ENCODE data around the gene FAM111A. TPM values are rescaled to one million over a fixed set of nuclear protein-coding genes. Genes with fewer than 3 reads are reported as not detected.
A peak's percentile ranks its signal among the peaks of the same experiment; 100 is the strongest.

The FAM111A gene
- total and polyA plus RNA-seq, 12 donors: 13.5 to 92.5 (median 31.4) TPM

DNA sequence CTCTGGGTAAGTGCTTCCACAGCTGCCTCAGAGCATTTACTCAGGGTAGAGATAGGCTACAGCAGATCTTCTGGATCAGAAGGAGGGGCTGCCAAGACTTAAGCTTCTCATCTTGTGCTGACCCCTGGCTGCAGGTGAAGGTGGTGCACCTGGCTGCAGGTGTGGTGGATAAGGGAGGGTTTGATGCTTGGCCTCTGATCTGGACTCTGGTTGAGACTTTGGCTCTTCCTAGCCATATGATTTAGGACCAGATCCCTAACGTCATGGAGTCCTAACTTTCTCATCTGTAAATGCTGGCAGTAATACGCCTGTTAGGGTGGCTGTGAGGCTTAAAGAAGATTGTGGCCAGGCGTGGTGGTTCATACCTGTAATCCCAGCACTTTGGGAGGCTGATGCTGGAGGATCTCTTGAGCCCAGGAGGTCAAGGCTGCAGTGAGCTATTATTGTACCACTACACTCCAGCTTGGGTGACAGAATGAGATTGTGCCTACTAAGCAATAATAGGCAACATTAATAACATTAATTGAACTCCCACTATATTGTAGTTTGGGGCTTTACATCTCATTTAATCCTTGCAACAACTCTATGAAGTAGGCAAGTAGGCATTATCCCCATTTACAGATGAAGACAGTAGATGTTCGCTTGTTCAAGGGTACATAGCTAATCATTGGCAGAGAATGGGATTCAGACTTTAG is 39.9 kb downstream of the FAM111A start:
- Histone ChIP-seq H3K4me1 (replicated peaks in 1 of 2) (no peaks in the 10 kb centered on the region), H3K27ac (peak overlapping the region in 1 of 5 donors; percentile 24), H3K36me3 (replicated peaks in 1 of 2) (peaks cover 0 to 5% of the 10 kb centered on the region in 2 donors), H3K27me3 (no peaks in the 10 kb centered on the region), H3K4me3 (no peak overlapping the region), H3K9me3 (replicated peaks in 1 of 3) (no peaks in the 10 kb centered on the region)
- TF ChIP-seq POLR2A (IDR thresholded peaks at IDR 0.05): no peak
- TF ChIP-seq, protein P1, sequence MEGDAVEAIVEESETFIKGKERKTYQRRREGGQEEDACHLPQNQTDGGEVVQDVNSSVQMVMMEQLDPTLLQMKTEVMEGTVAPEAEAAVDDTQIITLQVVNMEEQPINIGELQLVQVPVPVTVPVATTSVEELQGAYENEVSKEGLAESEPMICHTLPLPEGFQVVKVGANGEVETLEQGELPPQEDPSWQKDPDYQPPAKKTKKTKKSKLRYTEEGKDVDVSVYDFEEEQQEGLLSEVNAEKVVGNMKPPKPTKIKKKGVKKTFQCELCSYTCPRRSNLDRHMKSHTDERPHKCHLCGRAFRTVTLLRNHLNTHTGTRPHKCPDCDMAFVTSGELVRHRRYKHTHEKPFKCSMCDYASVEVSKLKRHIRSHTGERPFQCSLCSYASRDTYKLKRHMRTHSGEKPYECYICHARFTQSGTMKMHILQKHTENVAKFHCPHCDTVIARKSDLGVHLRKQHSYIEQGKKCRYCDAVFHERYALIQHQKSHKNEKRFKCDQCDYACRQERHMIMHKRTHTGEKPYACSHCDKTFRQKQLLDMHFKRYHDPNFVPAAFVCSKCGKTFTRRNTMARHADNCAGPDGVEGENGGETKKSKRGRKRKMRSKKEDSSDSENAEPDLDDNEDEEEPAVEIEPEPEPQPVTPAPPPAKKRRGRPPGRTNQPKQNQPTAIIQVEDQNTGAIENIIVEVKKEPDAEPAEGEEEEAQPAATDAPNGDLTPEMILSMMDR (IDR thresholded peaks at IDR 0.05): peak in 1 of 6 experiments; percentile 14
- 79 to 93% (median 90%) methylated on average over 3 to 4 of the region's 4 CpGs for WGBS, 4 donors
- DNase-seq: no peak
- intact Hi-C loops (cut with DNase I): loop anchor here in 1 of 2 donors (10.0 kb wide), 1 partner anchor 102 kb away; no protein-coding TSS in a partner anchor

DNA sequence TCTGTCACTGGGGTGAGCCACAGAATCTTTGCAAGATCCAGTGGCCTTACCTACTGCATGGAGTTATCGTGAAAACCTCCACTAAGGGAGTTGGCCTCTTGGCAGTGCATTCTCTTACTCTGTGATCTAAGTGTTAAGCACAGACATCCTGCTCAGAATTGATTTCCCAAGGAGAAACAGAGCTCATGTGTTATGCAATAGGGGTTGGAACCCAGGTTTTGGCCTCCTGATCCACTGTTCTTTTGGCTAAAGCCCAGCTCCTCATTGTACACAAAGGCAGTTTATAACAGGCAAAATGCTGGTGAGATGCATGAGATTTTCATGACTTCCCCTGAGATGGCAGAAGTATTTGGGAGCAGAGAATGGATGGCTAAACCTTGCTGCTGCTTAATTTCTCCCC is 41.1 kb downstream of the FAM111A start:
- peaks cover 0 to 10% of the 10 kb centered on the region in 2 donors for H3K4me1 ChIP-seq (replicated peaks in 1 of 2)
- TF ChIP-seq POLR2A (IDR thresholded peaks at IDR 0.05): no peak
- TF ChIP-seq, protein P1 (IDR thresholded peaks at IDR 0.05): no peak
- H3K9me3 ChIP-seq (replicated peaks in 1 of 3): no peaks in the 10 kb centered on the region
- 63 to 86% (median 70%) methylated on average over 1 of the region's 1 CpG for WGBS, 4 donors
- no peak overlapping the region for H3K4me3 ChIP-seq
- H3K36me3 ChIP-seq (replicated peaks in 1 of 2): peaks cover 0 to 5% of the 10 kb centered on the region in 2 donors
- H3K27me3 ChIP-seq: no peaks in the 10 kb centered on the region
- no peak for DNase-seq
- intact Hi-C loops (cut with DNase I): loop anchor here in 1 of 2 donors (10.0 kb wide), 1 partner anchor 101 kb away; no protein-coding TSS in a partner anchor
- H3K27ac ChIP-seq: peak overlapping the region in 1 of 5 donors; percentile 70

DNA sequence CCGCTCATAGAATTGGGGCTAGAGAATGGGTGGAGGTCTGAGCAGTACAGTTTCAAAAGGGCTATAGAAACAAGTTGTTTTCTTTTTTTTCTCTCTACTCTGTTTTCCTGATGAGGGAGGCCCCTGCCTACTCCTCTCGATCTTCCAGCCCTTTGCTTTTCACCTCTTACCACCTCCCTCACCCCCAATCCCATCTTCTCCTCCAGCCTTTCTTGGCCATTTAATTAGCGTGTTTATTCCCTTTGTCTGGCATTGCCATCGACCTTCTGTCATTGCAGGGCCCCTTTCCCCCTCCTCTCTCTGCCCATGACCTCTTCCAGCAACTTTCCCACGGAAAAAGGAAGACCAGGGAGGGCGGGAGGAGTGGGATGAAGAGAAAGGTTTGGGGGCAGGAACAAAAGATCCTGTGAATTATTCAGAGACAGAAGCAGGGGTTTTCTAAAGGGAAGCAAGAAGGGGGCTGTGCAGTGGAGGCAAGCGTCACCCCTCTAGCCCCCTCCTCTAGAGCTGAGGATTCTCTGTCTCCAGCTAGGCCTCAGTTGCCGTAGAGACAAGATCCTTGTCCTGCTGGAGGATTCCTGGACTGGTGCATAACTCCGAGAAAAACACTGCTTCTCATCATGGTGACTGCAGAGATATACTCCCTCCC is 42.2 kb downstream of the FAM111A start:
- peaks cover 0 to 5% of the 10 kb centered on the region in 2 donors for H3K36me3 ChIP-seq (replicated peaks in 1 of 2)
- no peak overlapping the region for H3K4me3 ChIP-seq
- no peak for TF ChIP-seq POLR2A (IDR thresholded peaks at IDR 0.05)
- TF ChIP-seq, protein P1 (IDR thresholded peaks at IDR 0.05): no peak
- no peaks in the 10 kb centered on the region for H3K27me3 ChIP-seq
- DNase-seq: no peak
- WGBS, 4 donors: 54 to 73% (median 70%) methylated on average over 9 of the region's 9 CpGs
- H3K27ac ChIP-seq: peak overlapping the region in 1 of 5 donors; percentile 70
- intact Hi-C loops (cut with DNase I): loop anchor here in 1 of 2 donors (10.0 kb wide), 1 partner anchor 100 kb away; no protein-coding TSS in a partner anchor
- no peaks in the 10 kb centered on the region for H3K9me3 ChIP-seq (replicated peaks in 1 of 3)
- H3K4me1 ChIP-seq (replicated peaks in 1 of 2): peaks cover 0 to 19% of the 10 kb centered on the region in 2 donors

DNA sequence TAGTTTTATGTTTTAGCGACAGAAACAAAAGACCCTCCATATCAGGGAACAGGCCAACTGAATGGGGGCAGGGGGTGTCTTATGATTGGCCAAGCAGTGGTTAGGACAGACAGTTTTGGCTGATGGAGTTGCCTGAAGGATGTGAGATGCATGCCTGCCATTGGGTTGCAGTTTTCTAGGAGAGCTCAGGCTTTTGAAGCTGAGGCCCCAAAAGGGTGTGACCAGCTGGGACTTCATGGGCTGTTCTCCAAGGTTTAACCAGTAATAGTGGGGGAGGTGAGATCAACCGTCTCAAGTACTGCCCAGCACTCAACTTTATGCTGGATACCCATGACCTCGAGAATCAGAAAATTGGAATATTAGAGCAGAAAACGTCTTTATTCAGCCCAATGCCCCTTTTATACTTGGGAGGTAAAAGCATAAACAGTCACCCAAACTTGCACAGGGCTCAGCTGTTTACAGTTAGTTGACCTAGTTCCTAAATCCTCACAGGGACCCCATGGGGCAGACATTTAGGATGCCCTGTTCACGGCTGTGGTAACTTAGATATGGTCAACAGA is 42.8 kb downstream of the FAM111A start:
- Histone ChIP-seq H3K4me3 (no peak overlapping the region), H3K27ac (peak overlapping the region in 1 of 5 donors; percentile 61), H3K9me3 (replicated peaks in 1 of 3) (no peaks in the 10 kb centered on the region), H3K4me1 (replicated peaks in 1 of 2) (peaks cover 0 to 25% of the 10 kb centered on the region in 2 donors), H3K27me3 (no peaks in the 10 kb centered on the region), H3K36me3 (replicated peaks in 1 of 2) (peaks cover 0 to 5% of the 10 kb centered on the region in 2 donors)
- 70 to 75% (median 74%) methylated on average over 5 of the region's 5 CpGs for WGBS, 4 donors
- intact Hi-C loops (cut with DNase I): loop anchor here in 1 of 2 donors (10.0 kb wide), 1 partner anchor 99 kb away; no protein-coding TSS in a partner anchor
- TF ChIP-seq, protein P1 (IDR thresholded peaks at IDR 0.05): no peak
- no peak for TF ChIP-seq POLR2A (IDR thresholded peaks at IDR 0.05)
- DNase-seq: no peak

All from adrenal gland (tissue), 12 donors.